GM20431 (cell line): ENCODE measurements around the gene NTRK1.
"Not testable (repeated sequence)": the region's sequence is repeated elsewhere in the genome, so short reads cannot be mapped to it uniquely, and the experiment has no call there.

Experiments
- in situ Hi-C: fragments of 300-500 bp; cut with MseI, MboI; formaldehyde crosslinking; loops from one replicate; pipeline ENCODE4 v1.15.0; 2020; ENCODE audit warnings: low sequenced_read_pairs; ENCODE audit not compliant: unreplicated experiment

NTRK1 gene

GRCh38 chr1:156909671-156910070 lies 49.0 kb downstream of the NTRK1 start:
- in situ Hi-C loops, result no loop called here

GRCh38 chr1:156910309-156910782 lies 49.7 kb downstream of the NTRK1 start:
- in situ Hi-C loops, result no loop called here

GRCh38 chr1:156911577-156912298 lies 51.1 kb downstream of the NTRK1 start:
- in situ Hi-C loops, result no loop called here

- in situ Hi-C loops, result no loop called here
Measured at GRCh38 chr1:156912310-156912709, 51.6 kb downstream of the NTRK1 start.

DNA sequence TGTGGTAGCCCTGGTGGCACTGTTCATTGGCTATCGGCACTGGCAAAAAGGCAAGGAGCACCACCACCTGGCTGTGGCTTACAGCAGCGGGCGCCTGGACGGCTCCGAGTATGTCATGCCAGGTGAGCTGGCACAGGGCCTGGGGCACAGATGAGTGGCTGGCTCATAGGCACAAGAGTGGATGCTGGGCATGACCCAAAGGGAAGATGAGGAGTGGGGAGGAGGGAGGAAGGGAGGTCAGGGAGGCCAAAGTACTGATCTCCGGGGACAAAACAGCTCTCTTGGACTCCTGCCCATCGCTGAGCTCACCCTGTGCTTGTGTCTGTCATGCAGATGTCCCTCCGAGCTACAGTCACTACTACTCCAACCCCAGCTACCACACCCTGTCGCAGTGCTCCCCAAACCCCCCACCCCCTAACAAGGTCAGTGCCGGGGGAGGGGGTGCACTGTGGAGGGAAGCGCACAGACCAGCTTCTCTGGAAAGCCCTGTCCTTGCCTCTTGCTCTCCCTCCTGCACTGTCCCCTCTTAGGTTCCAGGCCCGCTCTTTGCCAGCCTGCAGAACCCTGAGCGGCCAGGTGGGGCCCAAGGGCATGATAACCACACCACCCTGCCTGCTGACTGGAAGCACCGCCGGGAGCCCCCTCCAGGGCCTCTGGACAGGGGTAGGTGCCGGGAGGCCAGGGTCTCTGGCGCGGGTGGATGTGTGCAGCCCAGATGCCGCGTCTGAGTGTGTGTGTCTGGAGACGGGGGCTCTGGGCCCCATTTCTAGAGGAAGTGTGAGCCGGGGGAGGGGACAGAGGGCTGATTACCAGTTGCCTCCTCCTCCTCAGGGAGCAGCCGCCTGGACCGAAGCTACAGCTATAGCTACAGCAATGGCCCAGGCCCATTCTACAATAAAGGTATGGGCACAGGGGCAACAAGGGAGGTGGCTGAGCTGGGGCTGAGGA lies 52.5 kb downstream of the NTRK1 start:
- in situ Hi-C loops, result no loop called here

GRCh38 chr1:156913809-156914387 lies 53.2 kb downstream of the NTRK1 start:
- in situ Hi-C loops, result no loop called here

DNA sequence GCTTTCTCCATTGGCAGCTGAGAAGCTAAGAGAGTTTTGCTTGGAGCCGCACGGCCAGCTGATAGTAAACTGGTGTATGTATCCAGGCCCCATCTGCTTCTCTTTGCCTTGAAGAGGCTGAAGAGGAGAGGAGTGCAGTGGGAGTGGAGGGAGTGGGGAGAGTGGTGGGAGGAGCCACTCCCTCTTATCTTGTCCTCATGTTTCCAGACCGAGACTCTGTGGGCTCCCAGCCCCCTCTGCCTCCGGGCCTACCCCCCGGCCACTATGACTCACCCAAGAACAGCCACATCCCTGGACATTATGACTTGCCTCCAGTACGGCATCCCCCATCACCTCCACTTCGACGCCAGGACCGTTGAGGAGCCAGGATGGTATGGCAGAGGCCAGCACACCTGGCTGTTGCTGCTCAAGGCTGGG lies 53.8 kb downstream of the NTRK1 start:
- in situ Hi-C loops, result no loop called here

DNA sequence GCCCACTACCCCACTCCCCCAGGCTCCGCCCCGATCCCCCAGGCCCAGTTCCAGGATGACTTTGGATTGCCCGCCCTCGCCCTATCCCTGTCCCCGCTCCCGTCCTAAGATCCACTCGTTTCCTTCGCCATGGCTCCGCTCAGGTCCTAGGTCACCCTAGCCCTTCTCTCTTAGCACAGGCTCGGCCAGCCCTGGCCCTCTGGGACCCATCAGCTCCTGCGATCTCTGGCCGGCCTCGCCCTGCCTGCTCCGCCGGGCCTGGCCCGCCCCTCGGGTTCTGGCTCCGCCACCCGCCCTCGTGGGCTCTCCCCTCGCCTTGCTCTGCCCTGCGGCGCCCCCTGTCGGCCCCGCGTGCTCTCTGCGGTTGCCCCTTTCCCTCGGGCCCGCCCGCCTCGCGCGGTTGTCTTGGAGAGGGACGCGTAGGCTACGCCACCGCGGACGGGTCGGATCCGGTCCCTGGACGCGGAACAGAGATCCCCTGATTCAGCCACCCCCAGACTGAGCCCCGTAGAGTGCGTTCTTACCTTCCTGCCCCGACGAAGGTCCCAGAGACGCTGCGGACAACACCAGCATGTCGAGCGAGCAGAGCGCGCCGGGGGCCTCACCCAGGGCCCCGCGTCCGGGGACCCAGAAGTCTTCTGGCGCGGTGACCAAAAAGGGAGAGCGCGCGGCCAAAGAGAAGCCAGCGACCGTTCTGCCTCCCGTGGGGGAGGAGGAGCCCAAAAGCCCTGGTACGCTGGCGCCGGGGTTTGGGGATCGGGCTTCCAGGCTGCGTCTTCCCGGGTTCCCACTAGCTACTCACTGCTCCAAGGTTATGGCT lies 59.8 kb downstream of the NTRK1 start, which contains the start of gene LRRC71:
TSS of gene LRRC71 (plus strand) at position 400 of the 820 bp plus-strand sequence. CDS start at position 572, 172 bp downstream.
- in situ Hi-C loops, result no loop called here

- in situ Hi-C loops, result no loop called here
Measured at GRCh38 chr1:156921053-156921529, 60.4 kb downstream of the NTRK1 start.

GRCh38 chr1:156922986-156923669 lies 62.5 kb downstream of the NTRK1 start:
- in situ Hi-C loops, result no loop called here

DNA sequence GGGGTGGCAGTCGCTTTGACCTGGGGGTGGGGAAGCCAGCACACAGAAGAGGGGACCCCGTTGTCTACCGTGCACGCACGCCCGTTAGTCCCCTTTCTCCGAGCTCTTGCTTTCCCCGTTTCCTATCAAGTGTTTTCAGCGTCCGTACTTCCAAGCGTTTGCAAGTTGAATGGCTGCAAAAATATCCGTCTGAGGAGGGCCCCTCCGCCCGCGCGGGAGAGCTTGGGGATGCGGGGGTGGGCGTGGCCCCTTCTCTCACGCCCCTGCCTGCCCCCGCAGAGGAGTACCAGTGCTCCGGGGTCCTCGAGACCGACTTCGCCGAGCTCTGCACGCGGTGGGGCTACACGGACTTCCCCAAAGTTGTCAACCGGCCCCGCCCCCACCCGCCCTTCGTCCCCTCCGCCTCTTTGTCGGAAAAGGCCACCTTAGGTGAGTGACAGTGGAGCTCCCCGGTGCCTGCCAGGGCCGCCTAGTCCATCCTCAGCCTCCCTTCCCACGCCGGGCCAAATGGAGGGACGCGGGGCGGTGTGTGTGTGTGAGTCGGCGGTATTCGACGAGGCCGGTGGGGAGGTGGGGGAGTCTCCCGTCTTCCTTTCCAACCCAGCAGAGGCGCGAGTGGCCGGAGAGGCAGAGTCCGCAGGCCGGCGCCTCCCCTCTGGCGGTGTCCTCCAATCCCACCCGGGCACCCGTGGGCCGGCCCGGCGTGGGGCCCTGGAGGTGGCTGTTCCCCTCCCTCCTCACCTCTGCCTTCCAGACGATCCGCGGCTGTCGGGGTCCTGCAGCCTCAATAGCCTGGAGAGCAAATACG lies 63.2 kb downstream of the NTRK1 start:
- in situ Hi-C loops, result no loop called here

DNA sequence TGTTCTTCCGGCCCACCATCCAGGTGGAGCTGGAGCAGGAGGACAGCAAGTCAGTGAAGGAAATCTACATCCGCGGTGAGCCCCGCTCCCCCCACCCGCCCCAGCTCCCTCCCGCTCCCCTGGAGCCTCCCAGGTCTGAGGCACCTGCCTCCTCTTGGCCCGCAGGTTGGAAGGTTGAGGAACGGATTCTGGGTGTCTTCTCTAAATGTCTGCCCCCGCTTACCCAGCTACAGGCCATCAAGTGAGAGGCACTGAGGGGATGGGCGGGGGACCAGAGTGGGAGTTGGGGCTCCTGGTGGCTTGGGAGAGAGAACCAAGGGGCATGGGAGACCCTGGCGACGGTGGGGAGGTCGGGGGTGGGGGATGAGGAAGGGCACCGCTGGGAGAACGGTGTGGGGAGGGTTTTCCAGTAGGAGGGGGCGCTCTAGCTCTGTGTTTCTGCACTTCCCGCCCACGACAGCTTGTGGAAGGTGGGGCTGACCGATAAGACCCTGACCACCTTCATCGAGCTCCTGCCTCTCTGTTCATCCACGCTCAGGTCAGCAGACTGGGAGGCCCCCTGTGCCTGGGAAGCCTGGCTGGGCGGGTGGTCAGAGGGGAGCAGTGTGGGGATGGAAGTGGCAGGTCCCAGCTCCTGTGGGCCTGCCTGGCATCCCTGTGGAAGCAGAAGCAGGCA lies 64.0 kb downstream of the NTRK1 start:
- in situ Hi-C loops, result no loop called here

- in situ Hi-C loops, result no loop called here
Measured at GRCh38 chr1:156925154-156926010, 64.7 kb downstream of the NTRK1 start.

- in situ Hi-C loops, result no loop called here
Measured at GRCh38 chr1:156926175-156926574, 65.5 kb downstream of the NTRK1 start.

DNA sequence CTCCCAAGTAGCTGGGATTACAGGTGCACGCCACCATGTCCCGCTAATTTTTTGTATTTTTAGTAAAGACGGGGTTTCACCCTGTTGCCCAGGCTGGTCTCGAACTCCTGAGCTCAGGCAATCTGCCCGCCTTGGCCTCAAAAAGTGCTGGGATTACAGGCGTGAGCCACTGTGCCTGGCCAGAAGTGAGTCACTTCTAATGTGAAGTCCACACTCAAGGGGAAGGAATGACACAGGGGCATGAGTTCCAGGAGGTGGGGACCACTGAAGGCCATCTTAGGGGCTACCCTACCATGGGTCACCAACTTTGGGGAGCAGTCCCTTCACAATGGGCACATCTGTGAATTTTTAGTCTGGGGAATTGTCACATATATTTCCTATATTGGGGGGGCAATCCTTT lies 66.0 kb downstream of the NTRK1 start:
- in situ Hi-C loops, result not testable (repeated sequence)

DNA sequence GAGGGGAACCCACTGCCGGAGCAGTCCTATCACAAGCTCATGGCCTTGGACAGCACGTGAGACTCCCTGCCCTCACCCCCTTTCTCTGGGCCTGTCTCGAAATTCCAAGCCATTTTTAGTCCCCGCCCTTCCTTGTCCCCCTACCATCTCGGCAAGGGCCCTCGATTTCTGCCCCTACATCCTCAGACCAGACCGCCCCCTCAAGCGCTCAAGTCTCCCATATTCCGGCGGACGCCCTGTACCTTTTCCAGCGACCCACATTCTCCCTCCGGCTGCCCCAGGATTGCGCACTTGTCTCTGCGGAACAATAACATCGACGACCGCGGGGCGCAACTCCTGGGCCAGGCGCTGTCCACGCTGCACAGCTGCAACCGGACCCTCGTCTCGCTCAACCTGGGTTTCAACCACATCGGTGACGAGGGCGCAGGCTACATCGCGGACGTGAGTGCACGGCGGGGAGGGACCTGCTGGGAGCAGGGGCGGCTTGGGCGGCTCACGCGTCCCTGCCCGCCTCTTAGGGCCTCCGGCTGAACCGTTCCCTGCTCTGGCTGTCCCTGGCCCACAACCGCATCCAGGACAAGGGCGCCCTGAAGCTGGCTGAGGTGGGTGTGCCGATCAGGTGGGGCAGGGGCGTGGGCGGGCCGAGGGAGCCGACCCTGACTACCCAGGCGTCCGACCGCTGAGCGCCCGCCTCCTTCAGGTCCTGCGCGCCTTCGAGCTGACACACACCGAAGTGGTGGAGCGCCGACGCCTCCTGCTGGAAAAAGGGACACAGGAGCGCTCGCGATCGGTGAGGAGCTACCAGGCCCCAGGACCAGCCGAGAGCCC lies 66.8 kb downstream of the NTRK1 start:
- in situ Hi-C loops, result no loop called here
